ENCODE data around the gene TMEM140.
"Not testable (repeated sequence)": the region's sequence is repeated elsewhere in the genome, so short reads cannot be mapped to it uniquely, and the experiment has no call there.

TMEM140 gene

GRCh38 chr7:135147899-135148721 is at the start of gene TMEM140:
TMEM140 (plus strand) TSS chr7:135148072; CDS start chr7:135164442, 16,370 bp downstream.
- DNase-seq, result no peak

- DNase-seq, result no peak
Measured at GRCh38 chr7:135098391-135098790, 49.5 kb upstream of the TMEM140 start.

DNA sequence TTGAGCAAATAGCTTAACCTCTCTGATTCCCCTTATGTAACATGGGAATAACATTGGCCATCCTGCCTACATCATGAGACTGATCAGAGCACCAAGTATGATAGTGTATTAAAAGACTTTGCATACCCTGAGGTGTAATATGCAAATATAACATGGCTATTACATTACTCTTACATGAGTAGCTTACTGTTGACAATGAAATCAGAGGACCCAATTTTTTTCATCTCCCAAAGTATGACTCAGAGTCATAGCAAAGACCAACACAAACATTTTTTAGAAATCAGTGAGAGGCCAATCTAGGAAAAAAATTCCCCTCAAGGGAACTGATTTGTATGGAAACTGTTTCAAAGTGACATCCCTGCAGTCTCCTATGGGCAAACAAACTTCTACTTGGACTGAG is 47.0 kb upstream of the TMEM140 start:
- DNase-seq, result no peak

DNA sequence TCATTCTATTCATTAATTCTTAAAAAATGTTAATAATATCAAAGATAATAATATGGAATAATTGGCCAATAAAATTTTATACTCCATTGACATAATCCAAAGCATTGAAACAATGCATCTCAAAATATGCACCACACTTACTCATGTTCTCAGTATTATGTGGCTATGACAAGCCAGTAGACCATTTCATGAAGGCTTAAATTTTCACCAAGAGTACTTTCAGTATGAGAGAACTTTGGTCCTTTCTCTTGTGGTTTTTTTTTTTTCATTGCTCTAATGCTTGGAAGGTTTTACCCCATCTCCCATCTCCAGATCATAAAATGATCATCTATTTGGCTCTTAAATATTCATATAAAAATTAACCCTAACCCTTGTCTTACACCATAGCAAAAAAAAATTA is 45.5 kb upstream of the TMEM140 start:
- DNase-seq, result no peak

DNA sequence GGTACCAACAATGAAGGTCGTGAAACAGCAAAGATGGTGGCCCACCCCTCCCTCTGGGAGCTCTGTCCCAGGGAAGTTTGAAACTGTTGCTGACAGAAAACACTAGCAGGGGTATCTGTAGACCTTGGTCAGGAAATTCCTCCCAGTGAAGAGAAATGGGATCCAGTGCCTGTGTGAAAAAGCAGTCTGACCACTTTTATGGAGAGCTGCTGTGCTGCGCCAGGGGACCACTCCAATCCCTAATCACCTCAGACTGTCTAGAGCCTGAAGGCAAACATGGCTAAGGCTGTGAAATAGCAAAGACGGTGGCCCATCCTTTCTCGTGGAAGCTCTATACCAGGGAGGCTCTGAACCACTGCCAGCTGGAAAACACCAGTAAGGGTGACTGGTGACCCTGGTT is 38.3 kb upstream of the TMEM140 start:
- no peak for DNase-seq

DNA sequence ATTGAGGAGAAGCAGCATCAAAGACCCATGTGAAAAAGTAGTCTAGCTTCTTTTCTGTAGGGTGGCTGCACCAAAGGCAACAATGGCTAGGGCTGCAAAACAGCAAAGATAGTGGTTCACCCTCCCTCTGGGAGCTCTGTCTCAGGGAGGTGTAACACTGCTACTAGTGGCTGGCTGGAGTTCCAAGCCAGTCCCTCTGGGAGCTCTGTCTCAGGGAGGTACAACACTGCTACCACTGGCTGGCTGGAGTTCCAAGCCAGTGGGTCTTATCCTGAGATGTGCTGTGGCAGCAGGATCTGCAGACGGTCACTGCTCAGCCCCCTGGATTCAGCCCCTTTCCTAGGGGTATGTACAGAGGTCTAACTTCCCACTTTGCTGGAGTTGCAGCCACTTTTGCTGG is 37.9 kb upstream of the TMEM140 start:
- no peak for DNase-seq

GRCh38 chr7:135111379-135111778 is 36.5 kb upstream of the TMEM140 start:
- DNase-seq, result no peak

- no peak for DNase-seq
Measured at GRCh38 chr7:135114622-135115021, 33.2 kb upstream of the TMEM140 start.

DNA sequence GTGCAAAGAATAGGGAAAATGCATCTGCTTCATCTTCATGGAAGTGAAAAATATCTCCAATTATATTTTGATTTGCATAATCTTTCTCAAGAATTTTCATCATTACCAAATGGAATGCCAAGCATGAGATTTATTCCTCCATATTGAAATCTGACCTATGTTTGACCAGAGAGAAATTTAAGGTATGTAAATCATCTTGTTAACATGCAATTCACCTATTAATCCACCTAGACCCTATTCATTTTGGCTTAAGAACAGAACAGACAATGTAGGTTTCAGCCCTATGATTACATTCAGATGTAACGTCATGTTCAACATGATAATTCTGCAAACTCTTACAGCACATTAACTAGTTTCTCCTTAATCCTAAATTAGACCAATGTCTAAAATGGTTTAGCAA is 30.8 kb upstream of the TMEM140 start:
- DNase-seq, result no peak

DNA sequence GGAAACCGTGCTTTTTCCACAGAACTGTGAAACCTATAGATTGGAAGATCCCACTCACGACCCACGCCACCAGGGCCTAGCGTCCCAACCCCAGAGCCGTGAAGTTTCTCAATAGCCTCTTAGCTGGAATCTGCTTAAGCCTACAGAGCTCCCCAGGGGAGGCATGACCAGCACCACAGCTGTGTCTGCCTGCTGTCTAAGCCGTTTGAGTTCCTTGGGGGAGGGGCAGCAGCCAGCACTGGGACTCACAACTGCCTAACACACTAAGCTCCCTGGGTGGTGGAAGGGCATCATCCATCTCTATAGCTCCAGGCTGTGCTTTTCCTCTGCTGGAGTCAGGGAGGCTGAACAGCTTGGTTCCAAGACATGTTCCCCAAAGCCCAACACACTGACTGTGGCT is 26.0 kb upstream of the TMEM140 start:
- DNase-seq, result no peak

GRCh38 chr7:135124631-135125030 is 23.2 kb upstream of the TMEM140 start:
- not testable (repeated sequence) for DNase-seq

- no peak for DNase-seq
Measured at GRCh38 chr7:135128931-135129330, 18.9 kb upstream of the TMEM140 start.

- no peak for DNase-seq
Measured at GRCh38 chr7:135129579-135129978, 18.3 kb upstream of the TMEM140 start.

GRCh38 chr7:135143885-135144668 is 3.8 kb upstream of the TMEM140 start:
- no peak for DNase-seq

DNA sequence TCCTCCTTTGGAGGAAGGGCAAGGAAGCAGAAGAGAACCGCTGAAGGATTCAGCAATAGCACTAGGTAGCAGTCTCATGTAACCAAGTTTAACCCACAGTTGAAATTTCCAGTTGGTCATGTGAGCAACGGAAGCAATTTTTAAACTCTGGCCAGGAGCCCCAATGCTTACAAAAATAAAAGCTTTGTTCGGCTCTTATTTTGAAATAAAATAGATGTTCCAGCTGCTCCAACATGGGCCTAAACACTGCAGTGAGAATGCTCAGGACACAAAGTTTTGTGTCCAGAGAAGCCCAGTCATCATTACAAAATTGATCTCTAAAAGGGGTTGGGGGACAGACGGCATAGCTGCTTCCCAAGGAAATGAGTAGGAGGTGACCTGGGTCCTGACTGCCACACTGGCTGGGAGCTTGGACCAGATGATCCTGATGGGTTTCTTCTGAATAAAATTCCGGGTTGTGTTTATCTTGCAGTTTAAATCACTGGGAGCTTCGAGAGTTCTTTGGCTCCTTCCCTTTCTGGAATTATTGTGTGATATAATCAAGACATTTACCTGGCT is 452 bp upstream of the TMEM140 start:
- DNase-seq, result no peak

DNA sequence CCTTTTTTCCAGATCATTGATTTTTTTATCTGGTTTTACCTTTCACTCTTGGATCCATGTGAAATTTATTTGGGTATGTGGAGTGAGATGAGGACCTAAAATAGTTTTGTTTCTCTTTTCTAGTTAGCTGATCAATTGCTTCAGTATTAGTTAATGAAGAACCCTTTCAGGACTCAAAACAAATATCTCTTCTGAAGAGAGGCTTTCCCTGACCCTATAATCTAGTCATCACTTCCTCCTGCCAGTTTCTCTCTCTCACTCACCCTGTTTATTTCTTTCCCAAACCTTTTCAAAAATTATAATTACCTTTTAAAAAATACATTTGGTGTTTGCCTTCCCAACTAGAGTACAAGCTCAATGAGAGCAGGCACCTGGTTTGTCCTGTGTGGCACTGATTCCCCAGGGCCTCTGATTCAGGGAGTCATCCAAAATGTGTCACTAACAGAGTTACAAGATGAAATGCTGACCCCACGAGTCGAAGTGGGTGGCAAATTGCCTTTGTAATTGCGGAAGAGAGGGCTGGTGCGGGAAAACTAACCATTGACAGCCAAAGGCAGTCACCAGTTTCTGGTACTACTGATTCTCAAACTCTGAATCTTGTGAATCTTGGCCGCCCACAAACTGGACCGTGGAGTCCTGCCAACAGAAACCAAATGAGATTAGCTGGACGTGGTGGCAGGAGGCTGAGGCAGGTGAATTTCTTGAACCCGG is 2.4 kb downstream of the TMEM140 start:
- DNase-seq, result no peak

GRCh38 chr7:135151132-135151531 is 3.3 kb downstream of the TMEM140 start:
- DNase-seq, result no peak

DNA sequence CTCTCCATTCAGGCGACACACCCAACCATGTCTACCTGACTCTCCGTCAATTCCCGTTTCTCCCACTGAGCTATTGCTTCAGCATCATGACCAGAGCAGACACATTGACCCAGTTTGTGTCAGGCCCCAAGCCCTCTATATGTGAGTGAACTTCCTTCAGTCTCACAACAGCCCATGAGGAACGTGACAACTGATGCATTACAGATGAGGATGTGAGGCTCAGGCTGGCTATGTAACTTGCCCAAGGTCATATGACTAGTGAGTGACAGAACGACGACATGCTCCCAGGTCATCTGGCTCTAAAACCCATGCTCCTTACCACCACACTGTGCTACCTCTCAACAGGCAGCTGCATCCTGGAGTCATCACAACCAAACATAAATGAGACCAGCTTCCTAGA is 3.7 kb downstream of the TMEM140 start:
- no peak for DNase-seq

DNA sequence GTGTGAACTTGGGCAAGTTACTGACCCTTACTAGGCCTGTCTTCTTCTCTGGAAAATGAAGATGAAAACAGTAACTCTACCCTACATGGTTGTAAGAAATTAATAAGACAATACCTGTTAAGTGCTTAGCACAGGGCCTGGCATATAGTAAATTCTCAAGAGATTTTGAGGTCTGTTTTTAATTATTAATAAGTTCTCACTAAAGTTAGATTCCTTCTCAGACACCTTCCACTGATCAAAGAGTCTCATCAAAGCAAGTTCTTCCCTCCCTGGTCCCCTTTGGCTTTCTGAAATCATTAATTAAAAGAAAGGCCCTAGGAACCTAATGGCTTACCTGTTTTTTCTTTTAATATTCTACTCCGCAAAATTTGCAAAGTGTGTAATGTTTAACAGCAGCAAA is 4.6 kb downstream of the TMEM140 start:
- no peak for DNase-seq

DNA sequence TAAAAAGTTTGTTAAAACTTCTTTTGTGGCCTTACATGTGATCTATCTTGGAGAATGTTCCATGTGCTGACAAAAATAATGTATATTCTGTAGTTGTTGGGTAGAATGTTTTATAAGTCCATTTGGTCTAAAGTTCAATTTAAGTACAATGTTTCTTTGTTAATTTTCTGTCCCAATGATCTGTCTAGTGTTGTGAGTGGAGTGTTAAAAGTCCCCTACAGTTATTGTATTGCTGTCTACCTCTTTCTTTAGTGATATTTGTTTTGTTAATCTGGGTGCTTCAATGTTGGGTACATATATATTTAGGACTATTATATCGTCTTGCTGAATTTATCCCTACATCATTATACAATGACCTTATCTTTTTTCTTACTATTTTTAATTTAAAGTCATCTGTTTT is 6.9 kb downstream of the TMEM140 start:
- no peak for DNase-seq

DNA sequence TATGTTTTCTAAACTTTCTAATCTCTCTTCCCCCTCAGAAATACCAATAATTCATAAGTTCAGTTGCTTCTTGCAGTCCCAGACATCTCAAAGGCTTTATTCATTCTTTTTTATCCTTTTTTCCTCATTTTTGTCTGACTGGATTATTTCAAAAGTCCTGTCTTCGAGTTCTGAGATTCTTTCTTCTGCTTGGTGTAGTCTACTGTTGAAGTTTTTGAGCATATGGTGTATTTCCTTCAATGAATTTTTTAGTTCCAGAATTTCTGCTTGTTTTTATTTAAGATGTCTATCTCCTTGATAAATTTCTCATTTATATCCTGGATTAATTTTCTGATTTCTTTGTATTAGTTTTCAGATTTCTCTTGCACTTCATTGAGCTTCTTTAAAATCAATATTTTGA is 8.4 kb downstream of the TMEM140 start:
- no peak for DNase-seq

- no peak for DNase-seq
Measured at GRCh38 chr7:135158141-135158655, 10.3 kb downstream of the TMEM140 start.

DNA sequence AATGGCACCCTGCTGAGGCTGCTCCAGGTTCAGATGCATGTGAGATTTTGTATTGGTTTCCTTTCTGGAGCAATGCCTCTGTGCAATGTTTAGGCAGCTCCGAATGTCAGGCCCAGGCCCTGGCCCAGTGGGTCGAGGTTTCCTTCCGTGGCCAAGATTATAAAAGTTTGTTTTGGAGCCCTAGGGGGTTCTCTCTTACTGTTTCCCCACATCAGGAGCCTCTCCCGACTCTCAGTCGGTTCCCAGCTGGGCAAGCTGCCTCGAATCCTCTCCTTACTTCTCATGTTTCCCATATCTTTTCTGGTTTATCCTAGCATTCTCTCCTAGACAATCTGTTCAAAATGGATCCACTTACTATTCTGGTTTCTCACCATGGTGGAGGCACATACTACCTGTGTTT is 11.0 kb downstream of the TMEM140 start:
- no peak for DNase-seq
